Cardiac fibroblast (primary cell): ENCODE measurements around the gene ARMC9.

Experiments
- DNase-seq, 2 donors: peaks; one replicate each; pipeline versions ENCODE4 v3.0.0 to v3.0.0-alpha.2; 2010; ENCODE audit warnings: low read depth in 2 of 2
- H3K4me3 ChIP-seq, 2 donors: replicated peaks in 1 of 2; 1 replicate in 1 of 2; 2 replicates in 1 of 2; pipeline ENCODE4 v1.5.1; 2011; ENCODE audit warnings: low read depth in 2 of 2, low read length in 2 of 2, mild to moderate bottlenecking in 2 of 2, moderate library complexity in 1 of 2
- CTCF ChIP-seq: IDR thresholded peaks from one replicate; pipeline ENCODE4 v1.5.1; 2011; ENCODE audit warnings: low read depth, mild to moderate bottlenecking, low read length, inconsistent platforms

The ARMC9 gene

GRCh38 chr2:231343006-231343710, 144.7 kb downstream of the ARMC9 start:
- TF ChIP-seq CTCF: no peak
- DNase-seq: no peak

GRCh38 chr2:231343988-231344387, 145.6 kb downstream of the ARMC9 start:
- DNase-seq: no peak
- no peak overlapping the region for H3K4me3 ChIP-seq
- TF ChIP-seq CTCF: no peak

More at GRCh38 chr2:231343006-231343710, 144.7 kb downstream of the ARMC9 start:
- H3K4me3 ChIP-seq: no peak overlapping the region

GRCh38 chr2:231344851-231345250, 146.4 kb downstream of the ARMC9 start:
- DNase-seq: no peak
- no peak overlapping the region for H3K4me3 ChIP-seq
- no peak for TF ChIP-seq CTCF

- no peak overlapping the region for H3K4me3 ChIP-seq
- no peak for TF ChIP-seq CTCF
- DNase-seq: no peak
These were observed 148.7 kb downstream of the ARMC9 start for GRCh38 chr2:231347081-231347480.

GRCh38 chr2:231347638-231348037, 149.2 kb downstream of the ARMC9 start:
- no peak overlapping the region for H3K4me3 ChIP-seq
- no peak for TF ChIP-seq CTCF
- DNase-seq: no peak

GRCh38 chr2:231348173-231348572, 149.7 kb downstream of the ARMC9 start:
- peak; percentile 66 to 71 for DNase-seq
- no peak for TF ChIP-seq CTCF
- H3K4me3 ChIP-seq: no peak overlapping the region
